Kasumi-1 (cell line): ENCODE data around the gene PIGX.

Experiments used
- DNase-seq, 2 experiments: peaks; one replicate each; lab custom pipeline; 2025; lab: John Stamatoyannopoulos, UW

The PIGX gene

GRCh38 chr3:196757876-196758739 is 45.9 kb downstream of the PIGX start:
- no peak for DNase-seq

DNA sequence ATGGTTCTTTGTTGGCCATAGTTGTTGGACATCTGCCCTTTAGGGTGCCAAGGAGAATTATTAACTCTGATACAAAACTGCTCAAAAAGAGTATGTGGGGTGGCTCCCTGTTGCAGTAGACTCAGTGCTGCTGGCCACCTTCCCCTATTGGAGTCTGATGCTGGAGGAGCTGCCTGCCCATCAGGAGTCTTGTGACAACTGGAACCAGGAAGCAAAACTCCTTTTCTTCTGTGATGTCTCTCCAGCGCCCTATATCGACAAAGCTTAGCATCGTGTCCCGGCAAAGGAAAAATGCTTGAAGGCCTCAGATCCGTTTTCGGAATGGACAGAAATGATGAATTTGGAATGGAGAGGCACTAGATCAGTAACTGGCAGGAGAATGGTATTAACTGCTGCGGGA is 51.0 kb downstream of the PIGX start:
- DNase-seq, result no peak

- no peak for DNase-seq
Observed at GRCh38 chr3:196765454-196765853, 53.3 kb downstream of the PIGX start.

GRCh38 chr3:196771067-196771466 is 58.9 kb downstream of the PIGX start:
- DNase-seq, result no peak

DNA sequence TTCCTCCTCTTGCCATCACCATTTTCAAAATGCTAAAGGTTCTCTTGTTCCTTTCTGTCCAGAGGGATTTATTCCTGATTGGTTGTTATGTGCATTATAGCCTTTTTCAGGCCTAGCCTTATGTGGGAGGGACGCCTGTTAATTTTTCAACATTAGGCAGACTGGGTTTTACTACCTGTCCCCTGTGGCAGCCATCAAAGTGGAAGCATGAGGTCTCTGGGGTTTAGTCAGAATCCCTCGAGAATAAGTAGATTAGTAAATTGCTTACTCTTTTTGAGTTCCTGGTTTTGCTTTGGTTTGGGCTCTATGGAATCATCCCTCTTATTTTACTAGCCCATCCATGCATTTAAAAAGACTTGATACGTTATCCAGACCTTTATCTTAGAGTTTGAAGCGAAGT is 59.9 kb downstream of the PIGX start:
- DNase-seq, result no peak

- DNase-seq, result no peak
Observed at GRCh38 chr3:196772897-196773296, 60.7 kb downstream of the PIGX start.

- no peak for DNase-seq
Observed at GRCh38 chr3:196774191-196774820, 62.1 kb downstream of the PIGX start.

DNA sequence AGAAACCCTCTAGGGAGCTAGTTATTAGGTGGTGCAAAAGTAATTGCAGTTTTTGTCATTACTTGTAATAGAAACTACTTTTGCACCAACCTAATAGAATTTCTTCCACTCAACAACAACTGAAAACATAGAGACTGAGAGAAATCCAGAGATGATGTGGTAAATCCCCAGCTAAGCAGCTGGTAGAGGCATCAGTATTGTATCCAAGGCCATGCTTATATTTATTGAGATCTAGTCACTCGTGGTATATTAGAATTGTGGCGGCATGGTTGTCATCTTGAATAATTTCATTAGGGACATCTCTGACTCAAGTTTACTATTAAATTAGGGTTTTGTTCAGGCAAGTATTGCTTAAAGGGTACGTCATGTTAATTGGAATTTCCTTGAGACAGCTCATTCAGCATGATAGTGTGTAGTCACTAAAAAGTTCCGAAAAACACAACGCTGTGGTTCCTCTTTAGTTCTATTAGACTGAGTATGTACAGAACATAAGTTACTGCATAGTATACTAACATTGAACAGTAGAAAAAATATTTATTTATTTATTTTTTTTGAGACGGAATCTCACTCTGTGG is 62.8 kb downstream of the PIGX start:
- no peak for DNase-seq

- peak; percentile 24 to 37 for DNase-seq
Observed at GRCh38 chr3:196775938-196776337, 63.8 kb downstream of the PIGX start.

GRCh38 chr3:196777836-196778235 is 65.7 kb downstream of the PIGX start:
- no peak for DNase-seq

DNA sequence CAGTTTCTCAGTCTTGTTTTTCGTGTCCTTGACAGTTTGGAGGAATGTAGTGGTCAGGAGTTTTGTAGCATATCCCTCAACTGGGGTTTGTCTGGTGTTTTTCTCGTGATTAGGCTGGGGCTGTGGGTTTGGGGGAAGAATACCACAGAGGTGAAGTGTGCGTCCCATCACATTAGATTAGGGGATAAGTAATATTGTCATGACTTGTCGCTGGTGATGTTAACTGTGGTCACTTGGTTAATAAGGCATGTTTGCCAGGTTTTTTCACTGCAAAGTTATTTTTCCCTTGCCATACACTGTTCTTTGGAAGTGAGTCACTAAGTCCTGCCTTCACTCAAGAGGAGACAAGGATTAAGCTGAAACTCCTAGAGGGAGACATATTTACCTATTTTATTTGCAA is 66.6 kb downstream of the PIGX start:
- no peak for DNase-seq

GRCh38 chr3:196782511-196782910 is 70.3 kb downstream of the PIGX start:
- DNase-seq, result no peak
